GM13977 (cell line): ENCODE measurements around the gene CWF19L1.

Experiments used
- DNase-seq: peaks from one replicate; pipeline ENCODE4 v3.0.0; 2012; ENCODE audit warnings: low spot score
- CTCF ChIP-seq: IDR thresholded peaks from 2 replicates; pipeline ENCODE4 v1.5.1; 2012; ENCODE audit warnings: mild to moderate bottlenecking, control low read depth; ENCODE audit not compliant: insufficient read depth; ENCODE audit errors: extremely low read depth, missing control alignments
- in situ Hi-C: fragments of 300-500 bp; cut with MboI; formaldehyde crosslinking; loops from one replicate; pipeline ENCODE4 v1.12.0; 2022; ENCODE audit warnings: low sequenced_read_pairs, low pct_unique_long_range_greater_than_20kb, mixed read lengths, inconsistent platforms; ENCODE audit not compliant: unreplicated experiment

Gene CWF19L1

GRCh38 chr10:100223879-100224278, 43.6 kb downstream of the CWF19L1 start:
- in situ Hi-C loops = no loop called here
- DNase-seq = no peak
- no peak for TF ChIP-seq CTCF

- in situ Hi-C loops = no loop called here
- no peak for DNase-seq
- no peak for TF ChIP-seq CTCF
Observed at GRCh38 chr10:100222529-100222928, 44.9 kb downstream of the CWF19L1 start.

GRCh38 chr10:100216006-100216405, 51.4 kb downstream of the CWF19L1 start:
- TF ChIP-seq CTCF = no peak
- in situ Hi-C loops = no loop called here

GRCh38 chr10:100209303-100209702, 58.1 kb downstream of the CWF19L1 start:
- no peak for DNase-seq
- TF ChIP-seq CTCF = no peak
- in situ Hi-C loops = no loop called here

More at GRCh38 chr10:100216006-100216405, 51.4 kb downstream of the CWF19L1 start:
- no peak for DNase-seq

GRCh38 chr10:100208276-100208675, 59.2 kb downstream of the CWF19L1 start:
- no peak for TF ChIP-seq CTCF
- DNase-seq = no peak

DNA sequence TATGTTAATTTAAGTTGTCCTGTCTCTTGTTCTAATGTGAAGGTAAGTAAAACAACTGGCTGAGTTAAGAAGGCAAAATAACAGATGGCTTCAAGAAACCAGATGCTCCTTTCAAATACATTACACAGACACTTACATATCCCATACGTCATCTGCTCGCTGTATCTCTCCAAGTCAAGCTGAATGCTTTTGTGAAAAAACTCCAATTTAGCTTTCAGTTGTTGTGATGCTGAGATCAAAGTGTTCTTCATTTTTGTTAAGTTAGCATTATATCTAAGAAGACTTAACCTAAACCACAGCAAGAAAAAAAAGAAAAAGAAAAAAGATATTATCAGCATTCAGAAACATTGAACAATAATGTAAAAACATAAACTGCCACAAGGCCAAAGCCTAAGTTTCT, 63.1 kb downstream of the CWF19L1 start:
- TF ChIP-seq CTCF = no peak
- no peak for DNase-seq
- in situ Hi-C loops = no loop called here

More at GRCh38 chr10:100208276-100208675, 59.2 kb downstream of the CWF19L1 start:
- in situ Hi-C loops = no loop called here

- DNase-seq = no peak
- in situ Hi-C loops = no loop called here
- TF ChIP-seq CTCF = no peak
Observed at GRCh38 chr10:100201549-100201948, 65.9 kb downstream of the CWF19L1 start.
